HCT116 (cell line): Measurements from ENCODE around the gene OSBPL10. TPM values are rescaled to one million over a fixed set of nuclear protein-coding genes. Genes with fewer than 3 reads are reported as not detected.

Experiments used
- ATAC-seq: fragments of 200-7000 bp; cut with Tn5 transposase; 2 replicates; pipeline ENCODE4 v1.9.1; 2020; ENCODE audit warnings: mild to moderate bottlenecking, moderate library complexity
- BruUV-seq: library from RNA; stranded (reverse); fragments of 400-500 nt; replicated peaks from 2 replicates; lab custom pipeline; 2021; lab: Mats Ljungman, UMichigan
- CTCF ChIA-PET: fragments of 300-600 bp; sonication (Branson Sonifier 250); formaldehyde crosslinking; loops from one replicate; lab custom pipeline; 2021; ENCODE audit warnings: antibody characterized with exemption; lab: Charles Lee
- POLR2A ChIA-PET: fragments of 300-600, 350-600 bp; sonication (Branson Sonifier 250); formaldehyde crosslinking; loops from one replicate; lab custom pipeline; 2021; ENCODE audit warnings: antibody characterized with exemption; lab: Charles Lee
- RAD21 ChIA-PET, 2 experiments: fragments of 300-600 bp; sonication (Branson Sonifier 250); formaldehyde crosslinking; loops; one replicate each; lab custom pipeline; 2023; ENCODE audit warnings: low total read pairs in 2 of 2; ENCODE audit not compliant: uncharacterized antibody in 2 of 2, unreplicated experiment in 2 of 2, low non-redundant PET in 1 of 2; lab: Charles Lee
- DNase-seq: peaks from one replicate; pipeline ENCODE4 v3.0.0-alpha.2; 2010; ENCODE audit warnings: low read depth, low spot score
- H2AFZ ChIP-seq: fragments of 200-600 bp; shearing (Covaris generic), sonication (generic); 2 replicates; pipeline ENCODE4 v1.6.1; 2017; ENCODE audit warnings: low read depth, mixed run types, mixed read lengths, antibody characterized with exemption, low read length; ENCODE audit not compliant: poor library complexity, severe bottlenecking
- H3K27ac ChIP-seq: 2 replicates; pipeline ENCODE4 v1.5.1; 2012; ENCODE audit warnings: low read depth, low read length
- H3K27me3 ChIP-seq: fragments of 200-600 bp; sonication (generic); 2 replicates; pipeline ENCODE4 v1.6.1; 2016; ENCODE audit warnings: mixed run types, low read length, mixed read lengths; ENCODE audit not compliant: insufficient read depth
- H3K36me3 ChIP-seq, 2 experiments: fragments of 200-500 bp in 1 of 2; fragments of 200-600 bp in 1 of 2; sonication (Bioruptor generic) in 1 of 2; sonication (generic) in 1 of 2; 2 replicates each; pipeline versions ENCODE4 v1.5.1 to v1.6.1; 2014 to 2016; ENCODE audit warnings: low read length in 2 of 2, inconsistent platforms in 1 of 2, mixed read lengths in 1 of 2, mixed run types in 1 of 2; ENCODE audit not compliant: insufficient read depth in 2 of 2, control insufficient read depth in 1 of 2
- H3K4me1 ChIP-seq, 2 experiments: fragments of 200-600 bp in 1 of 2; sonication (generic) in 1 of 2; 2 replicates each; pipeline versions ENCODE4 v1.5.1 to v1.6.1; 2012 to 2017; ENCODE audit warnings: low read length in 2 of 2, inconsistent platforms in 1 of 2, mild to moderate bottlenecking in 1 of 2, mixed read lengths in 1 of 2, mixed run types in 1 of 2, moderate library complexity in 1 of 2; ENCODE audit not compliant: insufficient read depth in 2 of 2, control insufficient read depth in 1 of 2
- H3K4me2 ChIP-seq: fragments of 200-600 bp; sonication (generic); 2 replicates; pipeline ENCODE4 v1.6.1; 2017; ENCODE audit warnings: mixed run types, low read length, mixed read lengths
- H3K4me3 ChIP-seq, 2 experiments: fragments of 200-600 bp in 1 of 2; sonication (generic) in 1 of 2; replicated peaks in 1 of 2; 2 replicates each; pipeline ENCODE4 v1.5.1; 2011 to 2016; ENCODE audit warnings: low read length in 2 of 2, control low read depth in 1 of 2, low read depth in 1 of 2, mild to moderate bottlenecking in 1 of 2, mixed read lengths in 1 of 2, mixed run types in 1 of 2
- H3K79me2 ChIP-seq: fragments of 200-600 bp; sonication (generic); 2 replicates; pipeline ENCODE4 v1.6.1; 2017; ENCODE audit warnings: mild to moderate bottlenecking, mixed run types, low read length, moderate library complexity, mixed read lengths; ENCODE audit not compliant: insufficient read depth
- H3K9ac ChIP-seq: fragments of 200-600 bp; sonication (generic); 2 replicates; pipeline ENCODE4 v1.6.1; 2016; ENCODE audit warnings: low read length, mixed read lengths
- H3K9me2 ChIP-seq: fragments of 200-600 bp; sonication (generic), shearing (Covaris generic); 2 replicates; pipeline ENCODE4 v1.6.1; 2017; ENCODE audit warnings: mixed run types, mild to moderate bottlenecking, moderate library complexity; ENCODE audit not compliant: insufficient read depth
- H3K9me3 ChIP-seq, 2 experiments: fragments of 200-500 bp in 1 of 2; fragments of 200-600 bp in 1 of 2; sonication (Bioruptor generic) in 1 of 2; sonication (generic) in 1 of 2; 2 replicates each; pipeline ENCODE4 v1.6.1; 2014 to 2017; ENCODE audit warnings: low read length in 2 of 2, mixed read lengths in 2 of 2, inconsistent platforms in 1 of 2, low read depth in 1 of 2, mild to moderate bottlenecking in 1 of 2, mixed run types in 1 of 2, moderate library complexity in 1 of 2; ENCODE audit not compliant: control insufficient read depth in 1 of 2, insufficient read depth in 1 of 2
- H4K20me1 ChIP-seq: fragments of 200-600 bp; sonication (generic), shearing (Covaris generic); 2 replicates; pipeline ENCODE4 v1.6.1; 2017; ENCODE audit warnings: mixed run types, mild to moderate bottlenecking, moderate library complexity; ENCODE audit not compliant: insufficient read depth
- EGR1 ChIP-seq: IDR thresholded peaks from 2 replicates; pipeline ENCODE4 v1.6.1; 2012; ENCODE audit warnings: low read depth
- ELF1 ChIP-seq: IDR thresholded peaks from 2 replicates; pipeline ENCODE4 v1.6.1; 2012; ENCODE audit warnings: low read depth, borderline replicate concordance
- EZH2 ChIP-seq: fragments of 200-600 bp; sonication (generic); IDR thresholded peaks from 2 replicates; pipeline ENCODE4 v1.6.1; 2017; ENCODE audit warnings: antibody characterized with exemption, mixed run types
- POLR2A ChIP-seq: IDR thresholded peaks from 2 replicates; pipeline ENCODE4 v1.7.0; 2011; ENCODE audit warnings: borderline replicate concordance; ENCODE audit not compliant: insufficient read depth, insufficient read length; ENCODE audit errors: extremely low read depth
- POLR2AphosphoS5 ChIP-seq: IDR thresholded peaks from 2 replicates; pipeline ENCODE4 v1.6.1; 2011; ENCODE audit warnings: mild to moderate bottlenecking, low read depth, low read length, moderate library complexity
- SIN3A ChIP-seq: IDR thresholded peaks from 2 replicates; pipeline ENCODE4 v1.6.1; 2012; ENCODE audit warnings: low read depth
- TCF7L2 ChIP-seq: IDR thresholded peaks from 2 replicates; pipeline ENCODE4 v1.7.0; 2011; ENCODE audit warnings: borderline replicate concordance, inconsistent platforms; ENCODE audit not compliant: insufficient read depth, insufficient read length; ENCODE audit errors: extremely low read depth
- ZFX ChIP-seq: fragments of 450-650 bp; IDR thresholded peaks from 2 replicates; pipeline ENCODE4 v1.6.1; 2017
- ZNF274 ChIP-seq: fragments of 200-500 bp; sonication (Bioruptor generic); IDR thresholded peaks from 2 replicates; pipeline ENCODE4 v1.6.1; 2014; ENCODE audit warnings: mild to moderate bottlenecking, low read depth, low read length, inconsistent platforms
- intact Hi-C: fragments of 100-400 bp; cut with micrococcal nuclease; formaldehyde crosslinking; loops from 2 replicates; pipeline ENCODE4 v1.10.0; 2022
- total RNA-seq: library from RNA; stranded (reverse); gene quantifications from one replicate; pipeline ENCODE4 v1.2.1, GENCODE V29; 2021; ENCODE audit not compliant: unreplicated experiment
- TF ChIP-seq, protein P1 (sequence below): IDR thresholded peaks from 2 replicates; pipeline ENCODE4 v1.6.1; 2011; ENCODE audit warnings: mild to moderate bottlenecking, low read length, moderate library complexity; ENCODE audit not compliant: insufficient replicate concordance; ENCODE audit errors: extremely low read depth
- TF ChIP-seq, protein P2 (sequence below): IDR thresholded peaks from 2 replicates; pipeline ENCODE4 v1.6.1; 2012

OSBPL10 gene
- total RNA-seq, 1 experiment from 2014 or later: 25.8 TPM

DNA sequence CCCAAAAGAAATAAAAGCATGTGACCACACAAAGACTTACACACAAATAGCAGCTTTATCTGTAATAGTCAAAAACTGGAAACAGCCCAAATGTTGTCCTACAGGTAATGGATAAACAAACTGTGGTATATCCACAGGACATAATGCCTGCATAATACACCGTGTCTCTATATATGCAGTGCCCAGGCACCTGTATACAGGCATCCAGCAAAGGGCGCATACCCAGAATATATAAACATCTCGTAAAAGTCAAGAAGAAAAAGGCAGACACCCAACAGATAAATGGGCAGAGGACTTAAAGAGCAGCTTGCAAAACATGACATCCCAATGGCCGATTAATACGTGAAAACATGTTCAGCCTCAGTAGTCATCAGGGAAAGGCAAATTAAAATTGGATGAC is 7.2 kb downstream of the OSBPL10 start:
- no peaks in the 10 kb centered on the region for H3K9me3 ChIP-seq
- H3K36me3 ChIP-seq: no peaks in the 10 kb centered on the region
- BruUV-seq: no TSS peak
- H4K20me1 ChIP-seq: no peaks in the 10 kb centered on the region
- H3K9ac ChIP-seq: no peak overlapping the region
- intact Hi-C loops: no loop called here
- no peaks in the 10 kb centered on the region for H3K9me2 ChIP-seq
- peaks cover 22 to 26% of the 10 kb centered on the region in 2 experiments for H3K4me1 ChIP-seq
- H2AFZ ChIP-seq: no peak overlapping the region
- H3K79me2 ChIP-seq: peaks cover 56% of the 10 kb centered on the region
- ChIA-PET POLR2A (no interaction called here), RAD21 (no interaction called here)
- no peak overlapping the region for H3K4me3 ChIP-seq
- TF ChIP-seq EZH2: no peak
- no peak for TF ChIP-seq TCF7L2
- no peak for TF ChIP-seq POLR2AphosphoS5
- TF ChIP-seq ZNF274: no peak
- no peak for TF ChIP-seq EGR1
- no peak for TF ChIP-seq ZFX
- no peak for TF ChIP-seq POLR2A
- TF ChIP-seq ELF1: no peak
- TF ChIP-seq SIN3A: no peak
- TF ChIP-seq, protein P1, sequence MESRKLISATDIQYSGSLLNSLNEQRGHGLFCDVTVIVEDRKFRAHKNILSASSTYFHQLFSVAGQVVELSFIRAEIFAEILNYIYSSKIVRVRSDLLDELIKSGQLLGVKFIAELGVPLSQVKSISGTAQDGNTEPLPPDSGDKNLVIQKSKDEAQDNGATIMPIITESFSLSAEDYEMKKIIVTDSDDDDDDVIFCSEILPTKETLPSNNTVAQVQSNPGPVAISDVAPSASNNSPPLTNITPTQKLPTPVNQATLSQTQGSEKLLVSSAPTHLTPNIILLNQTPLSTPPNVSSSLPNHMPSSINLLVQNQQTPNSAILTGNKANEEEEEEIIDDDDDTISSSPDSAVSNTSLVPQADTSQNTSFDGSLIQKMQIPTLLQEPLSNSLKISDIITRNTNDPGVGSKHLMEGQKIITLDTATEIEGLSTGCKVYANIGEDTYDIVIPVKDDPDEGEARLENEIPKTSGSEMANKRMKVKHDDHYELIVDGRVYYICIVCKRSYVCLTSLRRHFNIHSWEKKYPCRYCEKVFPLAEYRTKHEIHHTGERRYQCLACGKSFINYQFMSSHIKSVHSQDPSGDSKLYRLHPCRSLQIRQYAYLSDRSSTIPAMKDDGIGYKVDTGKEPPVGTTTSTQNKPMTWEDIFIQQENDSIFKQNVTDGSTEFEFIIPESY: no peak
- TF ChIP-seq, protein P2, sequence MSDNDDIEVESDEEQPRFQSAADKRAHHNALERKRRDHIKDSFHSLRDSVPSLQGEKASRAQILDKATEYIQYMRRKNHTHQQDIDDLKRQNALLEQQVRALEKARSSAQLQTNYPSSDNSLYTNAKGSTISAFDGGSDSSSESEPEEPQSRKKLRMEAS: no peak
- TF ChIP-seq, all 23 proteins: peak for 0
- Histone ChIP-seq H3K4me2 (no peak overlapping the region), H3K27ac (no peak overlapping the region), H3K27me3 (no peaks in the 10 kb centered on the region)
- DNase-seq (no peak), ATAC-seq (no peak)
- CTCF ChIA-PET: no interaction called here
